Head of caudate nucleus (tissue), 42 donors: ENCODE data around the gene ARHGAP6.
"Not testable (repeated sequence)": the region's sequence is repeated elsewhere in the genome, so short reads cannot be mapped to it uniquely, and the experiment has no call there.

ENCODE experiments used
- DNase-seq, 42 donors: peaks; one replicate each; pipeline versions ENCODE4 v3.0.0 to v3.0.0-alpha.2; 2020 to 2021; ENCODE audit warnings: mixed read lengths in 7 of 42
- intact Hi-C: fragments of 100-400 bp; cut with DNase I; formaldehyde crosslinking; loops from one replicate; pipeline ENCODE4 v1.15.0; 2022

The ARHGAP6 gene

DNA sequence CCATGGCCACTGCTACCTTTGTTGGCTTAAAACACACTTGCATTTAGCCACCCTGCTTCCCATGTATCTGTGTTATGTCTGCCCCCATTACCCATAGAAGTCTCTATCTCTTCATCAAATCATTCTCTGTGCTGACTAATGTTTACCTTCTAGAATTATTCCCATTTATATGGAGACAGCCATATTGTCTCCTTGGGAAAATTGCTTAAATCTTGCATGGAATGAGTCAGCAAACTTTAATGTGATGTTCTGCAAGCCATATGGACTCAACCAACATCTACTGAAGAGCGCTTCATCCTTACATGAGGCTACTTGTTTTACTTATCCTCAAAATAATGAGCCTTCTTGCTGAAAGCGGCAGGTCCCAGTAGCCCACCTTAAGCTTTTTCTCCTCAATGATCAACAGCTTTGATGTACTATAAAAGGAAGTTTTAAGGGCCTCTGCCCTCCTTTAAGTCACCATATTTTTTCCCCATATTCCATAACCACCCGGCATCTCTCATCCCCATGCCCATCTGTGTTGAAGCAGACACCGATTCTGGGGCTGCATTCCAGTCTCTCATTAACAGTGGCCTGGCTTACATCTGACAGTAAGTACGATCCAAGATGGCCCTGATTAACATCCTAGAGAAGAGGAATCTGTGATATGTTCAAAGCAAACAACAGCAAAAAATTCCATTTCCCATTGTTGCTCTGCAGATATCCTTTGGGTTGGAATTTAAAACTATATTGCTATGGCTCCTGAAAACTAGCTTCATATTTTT is 130.4 kb downstream of the ARHGAP6 start:
- intact Hi-C loops, result no loop called here
- no peak for DNase-seq

DNA sequence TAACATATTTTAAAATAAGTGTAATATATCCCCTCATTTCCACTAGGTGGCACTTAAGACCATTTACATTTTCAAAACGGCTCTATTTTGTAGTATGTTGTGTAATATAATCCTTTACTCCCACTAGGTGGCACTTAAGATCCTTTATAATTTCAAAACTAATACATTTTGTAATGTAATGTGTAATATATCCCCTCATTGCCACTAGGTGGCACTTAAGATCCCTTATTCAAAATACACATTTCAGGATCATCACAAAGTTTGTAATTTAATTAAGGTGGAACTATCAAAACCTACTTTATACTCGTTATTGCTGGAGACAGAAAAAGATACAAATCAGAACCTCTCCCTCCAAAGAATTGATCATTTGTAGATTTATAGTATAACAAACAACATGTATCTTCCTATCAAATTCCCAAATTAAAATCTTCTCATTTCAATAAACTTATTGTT is 132.5 kb downstream of the ARHGAP6 start:
- intact Hi-C loops, result loop anchor here (5.0 kb wide), 2 partner anchors 224 to 391 kb away; partner anchors contain the start of gene MSL3
- peak in 1 of 42 donors; percentile 1 for DNase-seq

DNA sequence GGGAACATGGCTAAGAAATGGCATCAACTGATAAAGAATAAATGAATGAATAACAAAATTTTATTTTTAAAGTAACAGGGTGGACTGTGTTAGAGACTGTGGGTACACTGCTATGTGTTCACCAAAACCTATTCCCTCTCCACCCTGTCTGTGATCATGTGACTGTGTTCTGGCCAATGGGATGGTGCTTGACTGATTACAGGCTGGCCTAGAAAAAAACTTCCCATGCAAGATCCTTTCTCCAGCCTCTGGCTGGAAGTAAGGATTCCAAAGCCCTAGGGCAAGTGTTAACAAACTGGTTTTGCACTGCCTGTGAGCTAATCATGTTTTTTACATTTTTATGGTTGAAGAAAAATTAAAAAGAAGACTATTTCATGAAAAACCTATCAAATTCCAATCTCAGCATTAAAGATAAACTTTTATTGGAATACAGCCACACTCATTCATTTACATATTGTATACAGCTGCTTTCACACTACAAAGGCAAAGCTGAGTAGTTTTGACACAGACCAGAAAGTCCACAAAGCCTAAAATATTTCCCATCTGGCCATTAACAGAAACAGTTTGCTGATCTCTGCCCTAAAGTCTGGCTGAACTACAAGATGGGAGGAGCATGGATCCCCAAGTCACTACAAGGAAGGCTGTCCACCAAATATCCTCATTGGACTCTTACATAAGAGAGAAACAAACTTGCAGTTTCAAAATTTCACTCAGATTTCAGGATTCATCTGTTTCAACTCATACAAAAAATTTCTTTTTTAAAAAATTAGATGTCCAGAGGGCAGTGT is 133.2 kb downstream of the ARHGAP6 start:
- DNase-seq, result no peak
- intact Hi-C loops, result loop anchor here (5.0 kb wide), 2 partner anchors 225 to 390 kb away; partner anchors contain the start of gene MSL3

DNA sequence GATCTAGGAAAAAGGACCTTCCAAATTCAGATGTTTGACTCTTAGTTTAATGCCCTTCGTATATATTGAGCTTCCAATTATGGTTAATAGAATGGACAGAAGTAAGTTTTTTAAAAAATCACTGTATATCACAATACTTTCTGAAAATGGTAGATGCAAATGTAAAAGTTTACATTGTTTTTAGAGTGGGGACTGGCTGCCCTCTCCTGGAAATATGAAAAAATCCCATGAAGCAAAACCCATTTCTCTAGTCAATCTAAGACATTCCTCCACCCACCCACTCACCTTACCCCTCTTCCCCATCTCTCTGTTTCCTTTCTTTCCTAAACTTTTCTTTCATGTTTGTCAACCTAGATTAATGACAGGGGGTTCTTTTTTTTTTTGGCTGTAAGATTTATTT is 134.5 kb downstream of the ARHGAP6 start:
- no peak for DNase-seq
- intact Hi-C loops, result loop anchor here (5.0 kb wide), 2 partner anchors 226 to 389 kb away; partner anchors contain the start of gene MSL3

DNA sequence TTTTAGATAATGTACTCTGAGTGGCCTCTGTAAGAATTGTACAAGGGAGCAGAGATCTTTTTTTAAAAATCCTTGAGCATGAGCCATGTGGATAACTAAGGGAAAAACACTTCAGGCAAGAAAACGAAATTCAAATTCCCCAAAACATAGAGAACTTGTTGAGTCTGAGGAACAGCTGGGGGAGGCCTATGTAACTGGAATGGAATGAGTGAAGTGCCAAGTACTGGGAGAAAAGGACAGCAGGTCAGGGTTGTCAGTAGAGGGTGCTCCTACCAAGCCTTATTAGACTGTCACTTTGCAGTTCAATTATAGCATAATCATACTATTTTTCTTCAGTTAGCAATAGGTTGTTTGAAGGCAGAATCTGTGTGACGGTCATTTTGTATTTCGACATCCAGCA is 135.1 kb downstream of the ARHGAP6 start:
- DNase-seq, result no peak
- intact Hi-C loops, result loop anchor here (5.0 kb wide), 2 partner anchors 227 to 388 kb away; partner anchors contain the start of gene MSL3

DNA sequence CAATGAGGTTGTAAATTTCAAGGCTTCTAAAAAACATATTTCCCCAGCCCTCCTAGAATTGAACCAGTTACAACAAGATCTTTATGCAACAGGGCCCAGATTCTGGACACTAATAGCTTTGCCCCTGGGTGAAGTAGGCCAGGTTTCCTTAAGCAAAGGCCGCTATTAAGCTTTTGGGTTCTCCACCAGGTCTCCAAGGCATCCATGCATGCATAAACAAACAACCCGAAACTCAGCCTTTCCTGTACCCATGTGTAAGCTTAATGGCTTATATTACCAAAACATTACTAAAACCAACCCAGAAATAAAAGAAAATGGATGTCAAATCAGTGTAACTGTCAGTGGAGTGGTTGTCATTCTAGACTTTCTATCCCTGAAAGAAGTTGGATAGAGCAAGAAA is 137.1 kb downstream of the ARHGAP6 start:
- intact Hi-C loops, result no loop called here
- no peak for DNase-seq

DNA sequence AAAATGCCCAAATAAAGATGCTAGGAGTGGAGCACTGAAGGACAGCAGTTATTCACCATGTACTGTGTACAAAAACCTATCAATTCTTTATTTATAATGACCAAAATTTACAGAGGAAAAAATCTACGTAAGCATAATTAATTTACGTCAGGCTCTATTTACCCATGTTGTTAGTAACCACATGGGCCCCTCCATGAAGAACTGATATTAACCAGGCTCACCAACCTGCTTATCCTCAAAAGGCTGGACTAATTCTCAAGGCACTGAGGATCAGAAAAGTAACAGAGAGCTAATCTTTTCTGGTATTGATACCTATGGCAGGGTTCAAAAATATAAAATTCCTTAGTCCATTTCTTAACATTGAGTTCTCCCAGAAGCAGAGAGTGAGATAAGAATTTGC is 140.0 kb downstream of the ARHGAP6 start:
- DNase-seq, result no peak
- intact Hi-C loops, result no loop called here

DNA sequence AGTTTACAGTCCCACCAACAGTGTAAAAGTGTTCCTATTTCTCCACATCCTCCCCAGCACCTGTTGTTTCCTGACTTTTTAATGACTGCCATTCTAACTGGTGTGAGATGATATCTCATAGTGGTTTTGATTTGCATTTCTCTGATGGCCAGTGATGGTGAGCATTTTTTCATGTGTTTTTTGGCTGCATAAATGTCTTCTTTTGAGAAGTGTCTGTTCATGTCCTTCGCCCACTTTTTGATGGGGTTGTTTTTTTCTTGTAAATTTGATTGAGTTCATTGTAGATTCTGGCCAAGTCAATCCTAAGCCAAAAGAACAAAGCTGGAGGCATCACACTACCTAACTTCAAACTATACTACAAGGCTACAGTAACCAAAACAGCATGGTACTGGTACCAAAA is 146.5 kb downstream of the ARHGAP6 start:
- intact Hi-C loops, DNase-seq: not testable (repeated sequence)

DNA sequence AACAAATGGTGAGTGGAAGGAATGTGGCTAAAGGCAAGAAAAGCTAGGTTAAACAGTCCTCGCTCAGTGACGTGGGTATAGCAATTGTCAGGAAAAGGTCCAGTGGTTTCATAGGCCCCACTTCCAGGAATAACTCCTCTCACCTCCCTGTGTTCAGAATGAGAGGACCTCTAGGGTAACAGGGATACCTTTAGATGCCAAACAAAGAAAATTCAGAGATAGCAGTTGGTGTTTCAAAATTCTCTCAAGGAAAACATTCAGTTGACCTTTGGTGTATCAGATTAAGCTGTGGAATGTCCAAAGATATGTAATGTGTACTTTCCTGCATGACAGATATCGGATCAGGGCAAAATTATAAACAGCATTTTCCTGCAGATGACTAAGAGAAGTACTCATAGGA is 155.9 kb downstream of the ARHGAP6 start:
- no peak for DNase-seq
- intact Hi-C loops, result no loop called here

DNA sequence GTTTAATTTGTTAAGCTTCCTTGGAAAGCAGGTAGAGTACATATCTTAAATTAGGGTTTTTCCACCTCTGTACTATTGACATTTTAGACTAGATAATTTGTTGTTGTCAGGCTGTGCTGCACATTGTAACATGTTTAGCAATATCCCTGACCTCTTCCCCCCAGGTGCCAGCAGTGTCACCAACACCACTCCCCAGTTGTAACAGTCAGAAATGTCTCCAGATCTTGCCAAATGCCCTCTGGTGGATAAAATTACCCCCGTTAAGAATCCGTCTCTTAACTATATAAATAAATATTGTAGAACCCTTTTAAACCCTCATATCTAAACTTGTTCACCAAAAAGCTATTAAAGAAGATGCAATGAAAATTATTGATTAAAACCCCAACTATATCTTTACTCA is 161.5 kb downstream of the ARHGAP6 start:
- DNase-seq, result no peak
- intact Hi-C loops, result no loop called here

DNA sequence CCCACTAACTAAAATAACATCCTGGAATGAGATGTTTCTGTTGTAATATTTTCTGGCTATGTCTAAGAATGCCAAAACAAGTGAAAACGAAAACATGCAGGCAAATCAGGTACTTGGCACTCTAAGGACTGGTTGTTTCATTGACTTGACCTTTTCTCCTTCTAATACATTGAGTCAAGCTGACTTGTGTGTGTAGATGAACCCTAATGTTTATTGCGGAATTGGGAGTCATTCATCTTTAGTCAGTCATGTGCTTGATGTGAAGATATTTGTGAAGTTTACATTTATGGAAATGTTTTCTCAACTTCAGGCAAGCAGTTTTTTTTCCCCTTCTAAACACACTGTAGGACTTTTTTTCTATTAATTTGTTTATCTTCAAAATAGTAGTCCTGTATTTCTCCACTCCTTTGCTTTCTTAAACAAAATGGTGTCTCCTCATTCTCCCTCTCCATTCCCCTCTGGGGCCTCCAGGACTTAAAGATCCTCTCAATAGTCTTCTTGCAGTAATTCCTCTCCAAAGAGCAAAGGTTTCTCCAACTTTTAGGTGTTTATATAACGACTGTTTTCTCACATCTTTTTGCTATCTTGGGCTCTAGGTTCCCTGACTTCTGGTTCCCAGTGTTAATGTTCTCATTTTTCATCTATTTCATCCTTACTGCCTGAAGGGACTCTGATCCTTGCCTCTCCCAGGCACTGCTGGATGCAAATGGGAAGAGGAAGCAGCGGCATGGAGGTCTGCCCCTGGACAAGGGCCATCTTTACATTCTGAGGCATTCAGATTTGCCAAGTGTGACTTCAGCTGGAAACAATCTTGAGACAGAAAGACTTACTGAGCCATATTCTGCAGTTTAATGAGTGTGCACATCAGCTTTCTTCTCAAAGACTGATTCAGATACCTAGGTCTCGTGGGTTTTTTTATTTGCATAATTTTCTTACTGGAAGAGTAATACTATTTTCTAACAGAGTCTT is 166.4 kb downstream of the ARHGAP6 start:
- intact Hi-C loops, result no loop called here
- no peak for DNase-seq

DNA sequence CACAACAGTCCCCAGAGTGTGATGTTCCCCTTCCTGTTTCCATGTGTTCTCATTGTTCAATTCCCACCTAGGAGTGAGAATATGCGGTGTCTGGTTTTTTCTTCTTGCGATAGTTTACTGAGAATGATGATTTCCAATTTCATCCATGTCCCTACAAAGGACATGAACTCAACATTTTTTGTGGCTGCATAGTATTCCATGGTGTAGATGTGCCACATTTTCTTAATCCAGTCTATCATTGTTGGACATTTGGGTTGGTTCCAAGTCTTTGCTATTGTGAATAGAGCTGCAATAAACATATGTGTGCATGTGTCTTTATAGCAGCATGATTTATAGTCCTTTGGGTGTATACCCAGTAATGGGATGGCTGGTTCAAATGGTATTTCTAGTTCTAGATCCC is 174.3 kb downstream of the ARHGAP6 start:
- intact Hi-C loops, DNase-seq: not testable (repeated sequence)

DNA sequence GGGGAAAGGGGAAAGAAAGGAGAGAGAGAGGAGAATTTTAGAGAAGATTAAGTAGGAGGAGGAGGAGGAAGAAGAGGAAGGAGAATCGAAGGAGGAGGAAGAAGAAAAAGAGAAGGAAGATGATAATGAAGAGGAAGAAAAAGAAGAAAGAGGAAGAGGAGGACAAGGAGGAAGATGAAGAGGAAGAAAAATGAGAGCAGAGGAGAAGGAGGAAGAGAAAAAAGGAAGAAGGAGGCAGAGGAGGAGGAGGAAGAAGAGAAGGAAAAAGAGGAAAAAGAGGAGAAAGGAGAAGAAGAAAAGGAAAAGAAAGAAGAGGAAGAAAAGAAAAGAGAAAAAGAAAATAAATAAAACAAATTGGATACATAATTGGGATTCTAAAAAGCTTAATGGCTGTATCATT is 181.4 kb downstream of the ARHGAP6 start:
- DNase-seq, result no peak

DNA sequence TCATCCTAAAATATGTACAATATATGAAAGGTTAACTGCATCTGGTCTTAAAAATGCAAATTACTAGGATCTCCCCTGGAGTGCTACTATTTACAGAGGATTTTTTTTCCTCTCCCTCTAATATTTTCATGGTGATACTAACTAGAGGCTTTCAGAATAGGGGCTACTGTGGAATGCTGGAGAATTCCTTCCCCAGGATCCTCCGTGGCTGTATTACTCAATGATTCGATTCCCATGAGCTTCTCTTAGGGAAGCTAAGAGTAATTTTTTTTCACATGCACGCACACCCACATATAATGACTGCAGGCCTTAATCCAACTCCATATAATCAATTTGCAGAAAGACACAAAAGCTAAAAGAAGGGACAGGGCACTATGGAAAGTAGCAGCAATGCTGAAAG is 184.7 kb downstream of the ARHGAP6 start:
- intact Hi-C loops, result no loop called here
- DNase-seq, result no peak

More for the DNA sequence above, 181.4 kb downstream of the ARHGAP6 start:
- intact Hi-C loops, result no loop called here

DNA sequence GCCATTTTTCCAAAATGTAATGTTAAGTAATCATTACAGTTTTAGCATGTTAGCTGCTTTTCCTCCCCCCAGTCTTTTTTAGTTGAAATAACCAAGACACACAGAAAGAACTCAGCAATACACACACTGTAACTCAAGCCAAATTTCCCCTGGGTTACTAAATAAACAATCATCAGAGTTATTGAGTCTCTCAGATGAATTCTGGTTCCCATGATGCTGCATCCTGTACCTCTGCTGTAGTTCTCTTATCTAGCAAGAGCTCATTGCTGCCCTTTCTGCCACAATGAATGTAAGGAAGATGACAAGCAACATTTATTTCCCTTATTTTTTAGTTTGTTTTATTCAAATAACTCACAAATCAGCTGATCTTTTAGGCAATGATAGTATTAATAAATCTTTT is 185.1 kb downstream of the ARHGAP6 start:
- intact Hi-C loops, result no loop called here
- no peak for DNase-seq

DNA sequence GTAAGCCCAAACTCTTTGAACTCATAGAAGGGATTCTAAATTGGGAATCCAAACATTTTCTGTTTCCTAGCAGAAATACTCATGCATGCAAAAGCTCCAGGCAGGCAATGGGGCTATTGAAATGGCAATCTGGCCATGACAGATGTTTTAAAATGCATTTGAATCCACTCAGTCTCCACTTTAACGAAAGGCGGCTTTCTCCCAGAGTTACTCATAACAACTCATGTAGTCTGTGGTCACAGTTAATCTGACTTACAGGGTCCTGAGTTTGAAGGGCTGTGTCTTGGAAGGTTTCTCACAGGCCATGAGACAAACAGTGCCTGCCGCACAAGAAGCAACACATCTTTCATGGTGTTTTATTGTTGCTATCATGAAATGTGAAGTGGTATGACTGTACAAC is 186.8 kb downstream of the ARHGAP6 start:
- no peak for DNase-seq
- intact Hi-C loops, result no loop called here

DNA sequence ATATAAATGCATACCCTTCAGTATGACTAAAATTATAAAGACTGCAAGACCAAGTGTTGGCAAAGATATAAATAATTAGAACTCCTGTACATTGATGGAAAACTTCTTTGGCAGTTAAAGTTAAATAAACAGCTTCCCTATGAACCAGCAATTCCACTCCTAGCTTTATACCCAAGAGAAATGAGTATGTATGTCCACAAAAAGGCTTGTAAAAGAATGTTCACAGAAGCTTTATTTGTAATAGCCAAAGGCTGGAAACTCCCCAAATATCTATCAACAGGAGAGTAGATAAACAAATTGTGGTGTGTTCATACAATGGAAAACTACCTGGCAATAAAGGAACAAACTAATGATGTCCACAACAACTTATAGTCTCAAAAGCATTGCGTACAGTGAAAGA is 187.7 kb downstream of the ARHGAP6 start:
- no peak for DNase-seq
- intact Hi-C loops, result no loop called here

DNA sequence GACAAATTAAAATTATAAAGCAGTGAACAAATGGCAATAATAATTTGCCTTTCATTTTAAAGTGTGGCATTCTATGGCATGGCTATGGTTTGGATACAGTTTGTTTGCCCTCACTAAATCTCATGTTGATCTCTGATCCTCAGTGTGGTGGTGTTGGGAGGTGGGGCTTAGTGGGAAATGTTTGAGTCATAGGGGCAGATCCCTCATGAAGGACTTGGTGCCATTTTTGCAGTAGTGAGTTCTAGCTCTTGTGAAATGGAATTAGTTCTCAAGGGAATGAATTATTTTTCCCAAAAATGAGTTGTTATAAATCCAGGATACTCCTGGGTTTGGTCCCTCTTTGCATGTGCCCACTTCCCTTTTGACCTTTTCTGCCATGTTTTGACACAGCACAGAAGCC is 191.1 kb downstream of the ARHGAP6 start:
- intact Hi-C loops, result no loop called here
- no peak for DNase-seq

DNA sequence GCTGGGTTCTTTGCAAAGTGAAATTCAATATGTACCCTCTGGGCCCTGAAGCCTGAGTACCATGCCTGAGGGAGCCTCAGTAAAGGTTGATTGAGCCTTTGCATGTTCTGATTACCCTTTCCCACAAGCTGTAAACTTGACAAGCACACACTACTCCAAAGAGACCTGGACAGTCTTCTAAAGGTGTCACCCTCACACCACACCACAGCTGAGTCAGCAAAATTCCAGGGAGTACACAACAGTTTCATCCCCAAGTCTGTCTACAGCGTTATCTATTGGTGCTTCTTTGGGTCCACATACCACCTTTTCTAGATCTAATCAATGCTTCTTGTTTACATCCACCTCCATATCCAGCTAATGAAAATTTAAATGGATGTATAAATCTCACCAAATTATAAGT is 191.7 kb downstream of the ARHGAP6 start:
- intact Hi-C loops, result no loop called here
- DNase-seq, result no peak
